Gastrocnemius medialis (tissue), 4 donors: ENCODE measurements around the gene HLA-E.

Experiments
- POLR2A ChIP-seq, 2 donors: fragments of 450-650 bp; IDR thresholded peaks; one replicate each; pipeline ENCODE4 v1.6.1; 2017; ENCODE audit warnings: antibody characterized with exemption in 2 of 2, mild to moderate bottlenecking in 2 of 2, moderate library complexity in 2 of 2
- TF ChIP-seq, protein P1 (sequence below), 5 experiments: fragments of 450-650 bp in 3 of 5; fragments of 200-600 bp in 2 of 5; sonication (generic) in 2 of 5; IDR thresholded peaks in 4 of 5; conservative IDR thresholded peaks in 1 of 5; 1 replicate in 4 of 5; 2 replicates in 1 of 5; pipeline ENCODE4 v1.5.1; 2016 to 2019; ENCODE audit warnings: antibody characterized with exemption in 5 of 5, mild to moderate bottlenecking in 3 of 5, moderate library complexity in 3 of 5

DNA sequence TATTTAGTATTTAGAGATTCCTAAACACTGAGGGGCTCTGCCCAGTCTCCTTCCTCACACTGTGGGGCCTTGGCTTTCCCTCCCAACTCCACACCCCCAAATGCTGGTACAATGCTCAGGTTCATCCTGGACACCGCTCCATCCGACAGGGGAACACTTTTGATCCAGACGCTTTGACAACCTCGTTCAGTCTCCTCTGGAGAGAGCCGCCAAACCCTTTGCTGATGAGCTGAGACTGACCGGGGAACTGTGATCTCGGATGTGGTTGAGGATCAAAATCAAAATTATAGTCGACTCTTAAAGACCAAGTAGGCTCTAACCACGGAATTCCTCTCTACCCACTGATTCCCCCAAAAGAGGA, 38.8 kb upstream of the HLA-E start:
- TF ChIP-seq, protein P1, sequence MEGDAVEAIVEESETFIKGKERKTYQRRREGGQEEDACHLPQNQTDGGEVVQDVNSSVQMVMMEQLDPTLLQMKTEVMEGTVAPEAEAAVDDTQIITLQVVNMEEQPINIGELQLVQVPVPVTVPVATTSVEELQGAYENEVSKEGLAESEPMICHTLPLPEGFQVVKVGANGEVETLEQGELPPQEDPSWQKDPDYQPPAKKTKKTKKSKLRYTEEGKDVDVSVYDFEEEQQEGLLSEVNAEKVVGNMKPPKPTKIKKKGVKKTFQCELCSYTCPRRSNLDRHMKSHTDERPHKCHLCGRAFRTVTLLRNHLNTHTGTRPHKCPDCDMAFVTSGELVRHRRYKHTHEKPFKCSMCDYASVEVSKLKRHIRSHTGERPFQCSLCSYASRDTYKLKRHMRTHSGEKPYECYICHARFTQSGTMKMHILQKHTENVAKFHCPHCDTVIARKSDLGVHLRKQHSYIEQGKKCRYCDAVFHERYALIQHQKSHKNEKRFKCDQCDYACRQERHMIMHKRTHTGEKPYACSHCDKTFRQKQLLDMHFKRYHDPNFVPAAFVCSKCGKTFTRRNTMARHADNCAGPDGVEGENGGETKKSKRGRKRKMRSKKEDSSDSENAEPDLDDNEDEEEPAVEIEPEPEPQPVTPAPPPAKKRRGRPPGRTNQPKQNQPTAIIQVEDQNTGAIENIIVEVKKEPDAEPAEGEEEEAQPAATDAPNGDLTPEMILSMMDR (IDR thresholded peaks at IDR 0.05 in 4 of 5, conservative IDR thresholded peaks at IDR 0.05 in 1 of 5) = no peak
- no peak for TF ChIP-seq POLR2A (IDR thresholded peaks at IDR 0.05)
